ENCODE results near the gene ANLN. TPM values are rescaled to one million over a fixed set of nuclear protein-coding genes. Genes with fewer than 3 reads are reported as not detected.

The ANLN gene
- polyA plus RNA-seq, 1 donor (not counting 4 experiments of a cell fraction or from before 2014, with no cell fraction given) = 65.8 TPM

DNA sequence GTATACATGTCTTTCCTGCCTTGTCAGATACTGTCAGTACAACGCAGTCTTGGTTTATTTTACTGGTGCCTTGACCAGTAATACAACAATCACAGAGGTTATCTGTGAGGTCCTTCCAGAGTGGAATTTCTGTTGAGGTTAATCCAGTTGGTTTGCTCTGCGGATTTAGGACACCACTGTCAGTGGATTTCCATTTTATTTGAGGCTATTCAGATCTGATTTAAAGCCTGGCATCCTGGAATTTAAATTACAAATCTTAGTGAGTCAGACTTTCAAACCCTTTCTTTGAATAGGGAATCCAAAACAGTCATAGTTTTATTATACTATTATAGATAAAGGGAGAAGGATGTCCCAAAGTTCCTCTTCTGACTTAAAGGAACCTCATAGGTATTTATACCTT, 40.5 kb downstream of the ANLN start:
- dilution Hi-C loops (cut with MboI; ENCODE audit: extremely low pct_ligation_motif_present, low sequenced_read_pairs) = no loop called here
- H3K4me1 ChIP-seq (ENCODE audit: control insufficient read depth, extremely low read depth, insufficient read depth, low read length) = no peaks in the 10 kb centered on the region
- H4K20me1 ChIP-seq (ENCODE audit: control insufficient read depth, extremely low read depth, insufficient read depth, low read length) = no peaks in the 10 kb centered on the region
- H3K4me2 ChIP-seq (ENCODE audit: control insufficient read depth, extremely low read depth, insufficient read depth, low read depth, low read length) = no peak overlapping the region
- H3K36me3 ChIP-seq (ENCODE audit: control insufficient read depth in 2 of 2, extremely low read depth in 1 of 2, insufficient read depth in 2 of 2, low read length in 2 of 2) = peaks cover 1 to 11% of the 10 kb centered on the region in 2 experiments
- no peak overlapping the region for H3K9ac ChIP-seq (ENCODE audit: control insufficient read depth, extremely low read depth, insufficient read depth, low read length)
- no peaks in the 10 kb centered on the region for H3K9me3 ChIP-seq (ENCODE audit: control insufficient read depth, low read depth, low read length)
- H3K27me3 ChIP-seq (ENCODE audit: control insufficient read depth, extremely low read depth, insufficient read depth, low read length) = no peaks in the 10 kb centered on the region
- H3K9me1 ChIP-seq (ENCODE audit: control insufficient read depth, extremely low read depth, insufficient read depth, low read length) = no peaks in the 10 kb centered on the region
- DNase-seq (ENCODE audit: low read depth, low spot score) (no peak), FAIRE-seq (no peak)
- peaks cover 3% of the 10 kb centered on the region for H3K79me2 ChIP-seq (ENCODE audit: control insufficient read depth, insufficient read depth, low read length)
- TF ChIP-seq EZH2 (IDR thresholded peaks at IDR 0.05; ENCODE audit: low read length) = no peak
- TF ChIP-seq CTCF (optimal IDR thresholded peaks at IDR 0.05 in 1 of 3, IDR thresholded peaks at IDR 0.05 in 1 of 3, conservative IDR thresholded peaks at IDR 0.05 in 1 of 3; ENCODE audit: extremely low read depth in 1 of 3, insufficient read depth in 2 of 3, low read length in 3 of 3) = no peak
- no peak overlapping the region for H3K4me3 ChIP-seq (ENCODE audit: control insufficient read depth in 2 of 3, extremely low read depth in 1 of 3, insufficient read depth in 2 of 3, low read depth in 1 of 3, low read length in 3 of 3)
- H3K27ac ChIP-seq (ENCODE audit: control insufficient read depth, insufficient read depth, low read length) = no peak overlapping the region
- no peak overlapping the region for H2AFZ ChIP-seq (ENCODE audit: control insufficient read depth, low read length)

GRCh38 chr7:36430881-36431280, 41.2 kb downstream of the ANLN start:
- peaks cover 1 to 11% of the 10 kb centered on the region in 2 experiments for H3K36me3 ChIP-seq (ENCODE audit: control insufficient read depth in 2 of 2, extremely low read depth in 1 of 2, insufficient read depth in 2 of 2, low read length in 2 of 2)
- no peak for FAIRE-seq
- dilution Hi-C loops (cut with MboI; ENCODE audit: extremely low pct_ligation_motif_present, low sequenced_read_pairs) = no loop called here

More at GRCh38 chr7:36430881-36431280, 41.2 kb downstream of the ANLN start:
- H3K4me1 ChIP-seq (ENCODE audit: control insufficient read depth, extremely low read depth, insufficient read depth, low read length) = no peaks in the 10 kb centered on the region
- H3K27ac ChIP-seq (ENCODE audit: control insufficient read depth, insufficient read depth, low read length) = no peak overlapping the region
- no peak for DNase-seq (ENCODE audit: low read depth, low spot score)
- H3K9ac ChIP-seq (ENCODE audit: control insufficient read depth, extremely low read depth, insufficient read depth, low read length) = no peak overlapping the region
- peaks cover 3% of the 10 kb centered on the region for H3K79me2 ChIP-seq (ENCODE audit: control insufficient read depth, insufficient read depth, low read length)
- H2AFZ ChIP-seq (ENCODE audit: control insufficient read depth, low read length) = no peak overlapping the region
- H3K9me1 ChIP-seq (ENCODE audit: control insufficient read depth, extremely low read depth, insufficient read depth, low read length) = no peaks in the 10 kb centered on the region
- no peak overlapping the region for H3K4me2 ChIP-seq (ENCODE audit: control insufficient read depth, extremely low read depth, insufficient read depth, low read depth, low read length)
- no peak overlapping the region for H3K4me3 ChIP-seq (ENCODE audit: control insufficient read depth in 2 of 3, extremely low read depth in 1 of 3, insufficient read depth in 2 of 3, low read depth in 1 of 3, low read length in 3 of 3)
- H4K20me1 ChIP-seq (ENCODE audit: control insufficient read depth, extremely low read depth, insufficient read depth, low read length) = no peaks in the 10 kb centered on the region
- no peaks in the 10 kb centered on the region for H3K9me3 ChIP-seq (ENCODE audit: control insufficient read depth, low read depth, low read length)
- no peaks in the 10 kb centered on the region for H3K27me3 ChIP-seq (ENCODE audit: control insufficient read depth, extremely low read depth, insufficient read depth, low read length)
- TF ChIP-seq EZH2 (IDR thresholded peaks at IDR 0.05; ENCODE audit: low read length) = no peak
- no peak for TF ChIP-seq CTCF (optimal IDR thresholded peaks at IDR 0.05 in 1 of 3, IDR thresholded peaks at IDR 0.05 in 1 of 3, conservative IDR thresholded peaks at IDR 0.05 in 1 of 3; ENCODE audit: extremely low read depth in 1 of 3, insufficient read depth in 2 of 3, low read length in 3 of 3)

Data from keratinocyte (primary cell).